Stimulated activated naive CD4-positive, alpha-beta T cell treated with Interleukin-2 at 50 U/mL for 16 hours (primary cell): Measurements from ENCODE around the gene ZCCHC14.

Source experiments
- DNase-seq: peaks from one replicate; lab custom pipeline; 2025; lab: John Stamatoyannopoulos, UW

Gene ZCCHC14

GRCh38 chr16:87360862-87361610 is 131.8 kb downstream of the ZCCHC14 start:
- DNase-seq: no peak

- no peak for DNase-seq
Measured at GRCh38 chr16:87359121-87359520, 133.7 kb downstream of the ZCCHC14 start.

- DNase-seq: no peak
Measured at GRCh38 chr16:87358696-87359095, 134.1 kb downstream of the ZCCHC14 start.

GRCh38 chr16:87358250-87358649 is 134.6 kb downstream of the ZCCHC14 start:
- DNase-seq: no peak

GRCh38 chr16:87356491-87356853 is 136.4 kb downstream of the ZCCHC14 start:
- no peak for DNase-seq
